Activated T-cell treated with anti-CD3 and anti-CD28 coated beads, Interleukin-2, amount 50 U/mL, for 1 hour (primary cell): Measurements from ENCODE around the gene ODAM.
"Not testable (repeated sequence)": the region's sequence is repeated elsewhere in the genome, so short reads cannot be mapped to it uniquely, and the experiment has no call there.

ENCODE experiments used
- DNase-seq: peaks from one replicate; pipeline ENCODE4 v3.0.0-alpha.2; 2020

The ODAM gene, protein sequence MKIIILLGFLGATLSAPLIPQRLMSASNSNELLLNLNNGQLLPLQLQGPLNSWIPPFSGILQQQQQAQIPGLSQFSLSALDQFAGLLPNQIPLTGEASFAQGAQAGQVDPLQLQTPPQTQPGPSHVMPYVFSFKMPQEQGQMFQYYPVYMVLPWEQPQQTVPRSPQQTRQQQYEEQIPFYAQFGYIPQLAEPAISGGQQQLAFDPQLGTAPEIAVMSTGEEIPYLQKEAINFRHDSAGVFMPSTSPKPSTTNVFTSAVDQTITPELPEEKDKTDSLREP

DNA sequence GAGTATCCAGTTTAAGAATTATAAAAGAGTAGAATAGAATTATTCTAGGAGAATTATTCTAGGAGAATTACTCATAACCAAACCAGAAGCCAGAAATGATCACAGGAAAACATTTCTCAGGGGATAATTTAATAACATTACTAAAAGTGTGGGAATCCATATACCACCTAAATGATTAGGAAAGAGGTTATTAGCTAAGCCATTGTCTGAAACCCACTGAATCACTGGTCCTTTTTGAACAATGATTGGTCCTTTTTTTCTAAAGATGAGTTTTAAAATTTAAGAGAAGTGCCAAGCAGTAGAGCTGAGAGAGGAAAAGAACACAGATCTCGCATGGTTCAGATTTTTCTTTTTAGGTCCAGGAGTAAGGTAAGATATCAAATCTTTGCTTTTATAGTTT lies at the start of gene ODAM:
Gene ODAM, plus strand, starts transcription at position 301 of the 400 bp plus-strand sequence. CDS start 819 bp downstream, outside the sequence.
- no peak for DNase-seq

DNA sequence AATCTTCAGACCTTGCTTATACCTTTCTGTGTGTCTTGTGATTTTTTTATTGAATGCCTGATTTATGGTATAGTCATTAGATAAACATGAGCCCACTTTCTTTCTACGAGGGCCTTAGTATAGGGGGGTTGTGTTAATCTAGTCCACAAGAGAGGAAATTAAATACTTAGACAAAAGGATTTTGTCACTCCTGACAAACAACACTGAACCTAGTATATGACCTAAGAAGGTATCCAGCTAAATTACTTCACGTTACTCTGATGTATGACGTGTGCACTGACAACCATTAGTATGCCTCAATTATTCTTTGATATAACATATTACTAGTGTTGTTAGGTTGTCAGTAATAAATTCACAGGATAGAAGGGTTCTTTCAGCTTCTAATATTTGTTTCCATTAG lies 44.3 kb upstream of the ODAM start:
- no peak for DNase-seq

DNA sequence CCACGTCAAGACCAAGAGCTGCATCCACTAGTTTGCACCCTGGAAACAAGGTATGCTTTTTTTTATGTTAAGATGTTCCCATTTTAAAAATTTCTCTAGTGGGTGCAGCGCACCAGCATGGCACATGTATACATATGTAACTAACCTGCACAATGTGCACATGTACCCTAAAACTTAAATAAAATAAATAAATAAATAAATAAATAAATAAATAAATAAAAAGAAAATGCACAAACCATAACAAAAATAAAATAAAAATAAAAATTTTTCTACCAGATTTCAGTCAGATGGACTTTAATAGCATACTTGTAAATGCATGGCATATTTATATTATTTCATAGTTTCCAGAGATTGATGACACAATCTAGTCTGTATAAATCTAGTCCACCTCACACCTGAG lies 43.4 kb upstream of the ODAM start:
- DNase-seq: no peak

DNA sequence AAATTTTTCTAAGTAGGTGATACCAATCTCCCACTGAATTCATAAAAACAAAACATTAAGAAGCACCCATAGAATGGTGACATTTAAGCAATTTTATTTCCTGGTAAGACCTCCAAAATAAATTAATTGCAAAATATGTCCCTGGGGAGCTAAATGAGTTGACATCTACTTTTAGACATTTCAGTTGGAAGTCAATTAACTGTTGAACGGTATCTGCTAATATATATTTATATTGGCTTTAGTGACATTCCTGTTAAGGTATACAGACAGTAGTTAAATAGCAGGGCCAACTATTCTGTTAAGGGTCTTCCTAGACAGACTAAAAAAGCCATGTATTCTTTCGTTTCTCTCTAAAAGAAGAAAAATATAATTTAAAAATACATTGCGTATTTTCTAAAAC lies 41.6 kb upstream of the ODAM start, which contains the start of gene PRR27:
Gene PRR27, plus strand, starts transcription at position 301 of the 400 bp plus-strand sequence. CDS start 139 bp downstream, outside the sequence.
- no peak for DNase-seq

DNA sequence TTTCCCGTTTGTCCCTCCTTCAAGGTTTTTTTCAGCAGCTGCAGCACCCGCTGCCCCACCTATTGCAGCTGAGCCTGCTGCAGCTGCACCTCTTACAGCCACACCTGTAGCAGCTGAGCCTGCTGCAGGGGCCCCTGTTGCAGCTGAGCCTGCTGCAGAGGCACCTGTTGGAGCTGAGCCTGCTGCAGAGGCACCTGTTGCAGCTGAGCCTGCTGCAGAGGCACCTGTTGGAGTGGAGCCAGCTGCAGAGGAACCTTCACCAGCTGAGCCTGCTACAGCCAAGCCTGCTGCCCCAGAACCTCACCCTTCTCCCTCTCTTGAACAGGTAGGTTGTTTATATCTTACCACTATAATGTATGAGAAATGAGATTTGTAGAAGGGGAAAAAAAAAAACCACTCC lies 36.9 kb upstream of the ODAM start:
- DNase-seq: no peak

DNA sequence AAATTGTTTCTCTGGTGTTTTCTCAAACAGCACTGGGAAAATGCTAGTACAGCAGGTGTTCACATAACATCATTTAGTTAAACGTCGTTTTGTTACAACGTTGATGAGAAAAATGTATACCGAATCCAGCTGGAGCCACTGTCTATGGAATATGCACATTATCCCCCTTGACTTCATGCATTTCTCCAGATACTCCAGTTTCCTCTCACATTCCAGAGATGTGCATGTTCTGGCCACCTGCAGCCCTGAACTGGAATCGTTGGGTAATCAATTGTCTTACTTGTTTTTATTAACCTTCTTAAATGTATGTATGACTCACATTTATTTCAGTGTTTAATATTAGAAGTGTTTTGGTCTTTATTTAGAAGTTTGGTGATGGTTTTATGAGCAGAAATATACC lies 18.4 kb upstream of the ODAM start:
- DNase-seq: no peak

DNA sequence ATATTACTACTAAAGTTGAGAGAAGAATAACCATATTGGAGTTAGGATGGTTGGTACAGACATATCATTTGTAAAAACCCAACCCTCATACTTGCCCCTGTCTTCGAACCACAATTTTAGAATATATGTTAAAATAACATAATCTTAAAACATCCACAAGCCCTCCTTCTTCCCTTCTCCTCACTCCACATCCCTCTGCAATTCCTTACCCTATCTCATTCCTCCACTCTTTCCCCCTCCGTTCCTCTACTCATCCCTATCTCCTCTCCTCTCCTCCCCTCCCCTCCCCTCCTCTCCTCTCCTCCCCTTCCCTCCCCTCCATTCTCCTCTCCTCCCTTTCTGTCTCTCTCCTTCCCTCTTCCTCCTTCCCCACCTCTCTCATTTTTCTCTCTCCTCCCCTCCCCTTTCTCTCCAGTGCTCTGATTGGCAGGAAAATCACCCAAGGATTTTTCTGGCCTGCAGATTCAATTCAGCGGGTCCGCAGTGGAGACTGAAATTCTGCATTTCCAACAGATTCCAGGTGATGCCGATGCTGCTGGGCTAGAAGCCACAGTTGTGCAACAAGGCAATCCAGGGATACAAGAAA lies 17.4 kb upstream of the ODAM start:
- no peak for DNase-seq

DNA sequence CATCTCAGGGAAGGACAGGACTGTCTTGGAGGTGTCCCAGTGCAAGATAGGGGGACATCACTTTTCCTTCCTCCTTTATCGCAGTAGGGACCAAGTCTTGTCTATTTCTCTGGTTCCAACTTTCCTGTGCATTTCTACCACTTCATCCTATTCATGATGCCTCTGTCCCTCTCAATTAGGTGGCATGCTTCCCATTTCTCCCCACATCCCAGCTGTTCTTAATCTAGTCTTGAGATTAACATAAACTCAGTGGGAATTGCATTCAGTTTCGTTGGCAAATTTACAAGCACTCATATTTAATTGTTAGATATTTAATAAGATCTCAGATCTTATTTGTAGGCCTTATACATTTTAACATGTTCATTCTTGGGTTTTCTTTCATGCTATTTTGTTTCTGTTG lies 15.7 kb upstream of the ODAM start:
- DNase-seq: no peak

DNA sequence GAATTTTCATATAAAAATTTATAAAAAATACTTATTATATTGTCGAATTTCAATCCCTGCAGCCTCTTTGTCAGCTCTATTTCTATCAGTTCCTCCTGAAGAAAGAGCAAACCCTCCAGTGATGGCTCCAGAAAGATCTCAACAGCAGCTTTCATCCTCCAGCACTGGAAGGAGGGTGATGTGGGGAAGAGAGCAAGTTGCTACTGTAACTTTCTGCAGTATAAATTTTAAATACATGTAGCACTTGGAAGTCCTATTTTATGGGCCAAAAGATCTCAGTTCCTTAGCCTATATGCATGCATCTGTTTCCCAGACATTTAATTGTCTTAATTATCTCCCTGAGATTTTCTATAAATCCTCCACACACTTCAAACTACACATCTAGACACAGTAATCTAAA lies 13.7 kb upstream of the ODAM start:
- DNase-seq: no peak

DNA sequence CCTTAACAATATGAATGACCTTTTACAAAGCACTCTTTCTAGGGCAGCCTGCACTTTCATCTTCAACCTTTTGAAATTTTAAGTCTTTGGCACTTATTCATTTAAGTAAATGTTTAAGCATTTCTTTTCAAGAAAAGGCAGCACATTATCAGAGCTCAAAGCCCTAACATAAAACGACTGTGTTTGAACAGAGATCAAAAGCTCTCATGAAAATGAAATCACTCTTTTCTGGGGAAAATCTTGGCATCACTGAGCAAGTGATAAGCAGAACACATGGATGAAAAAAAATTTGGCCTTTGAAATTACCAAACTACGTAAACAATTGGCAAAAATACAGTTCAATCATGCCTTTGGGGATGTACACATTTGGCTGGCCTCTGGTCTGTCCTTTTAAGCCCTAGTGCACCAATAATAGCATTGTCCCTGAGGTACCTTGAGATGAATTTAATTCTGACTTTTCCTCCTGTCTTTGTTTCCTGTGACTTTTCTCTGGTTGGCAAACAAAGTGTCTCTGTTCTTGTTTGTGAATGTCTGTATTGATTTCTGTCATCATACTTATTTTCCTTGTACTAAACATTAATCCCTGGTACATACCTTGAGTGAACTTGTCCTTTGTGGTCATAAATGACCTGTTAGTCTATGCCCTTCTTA lies 12.9 kb upstream of the ODAM start:
- no peak for DNase-seq

DNA sequence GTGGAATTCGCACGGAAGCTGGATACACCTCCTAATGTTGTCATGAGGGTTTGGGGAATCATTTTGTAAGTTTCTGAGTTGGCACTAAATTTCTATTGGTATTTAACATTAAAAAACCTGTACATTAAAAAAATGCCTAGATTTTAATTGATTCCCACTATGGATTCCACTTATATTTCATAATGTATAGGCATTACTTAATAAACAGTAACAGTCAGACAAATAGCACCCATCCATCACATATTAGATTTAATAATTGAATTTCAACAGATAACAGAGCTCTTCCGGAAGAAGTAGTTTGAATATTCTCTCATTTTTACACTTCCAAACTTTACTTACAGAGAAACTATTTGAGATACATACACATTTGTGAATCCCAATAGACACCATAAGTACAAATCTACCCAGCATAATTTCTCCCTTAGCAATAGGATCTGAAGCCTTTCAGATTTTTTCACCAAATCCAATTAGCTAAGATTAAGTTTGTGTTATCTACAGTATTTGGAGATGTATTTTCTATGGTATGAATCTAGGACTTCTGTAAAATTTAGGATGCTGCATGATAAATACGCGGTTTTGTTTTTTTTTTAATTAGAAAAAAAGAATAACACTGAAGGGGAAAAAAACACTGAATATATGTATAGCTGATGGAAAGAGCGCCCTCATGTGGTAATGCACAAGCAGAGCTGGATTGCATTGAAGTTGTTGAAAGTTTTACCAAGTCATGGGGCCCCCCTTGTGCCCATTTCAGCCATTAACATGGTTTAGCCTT lies 12.2 kb upstream of the ODAM start:
- DNase-seq: no peak

DNA sequence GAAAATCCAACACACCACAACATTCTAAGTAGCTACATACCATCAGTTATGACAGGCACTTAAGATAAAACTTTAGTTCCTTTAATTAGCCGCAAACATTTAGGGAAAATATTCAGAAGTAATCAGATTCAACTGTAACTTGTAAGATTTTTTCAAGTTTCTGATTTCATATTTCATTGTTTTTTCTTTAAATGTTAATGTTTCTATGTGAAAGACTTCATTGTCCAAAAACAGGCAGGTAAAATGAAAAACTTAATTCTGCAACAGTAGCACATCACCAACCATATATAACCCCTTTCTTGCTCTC lies 11.6 kb upstream of the ODAM start:
- no peak for DNase-seq

DNA sequence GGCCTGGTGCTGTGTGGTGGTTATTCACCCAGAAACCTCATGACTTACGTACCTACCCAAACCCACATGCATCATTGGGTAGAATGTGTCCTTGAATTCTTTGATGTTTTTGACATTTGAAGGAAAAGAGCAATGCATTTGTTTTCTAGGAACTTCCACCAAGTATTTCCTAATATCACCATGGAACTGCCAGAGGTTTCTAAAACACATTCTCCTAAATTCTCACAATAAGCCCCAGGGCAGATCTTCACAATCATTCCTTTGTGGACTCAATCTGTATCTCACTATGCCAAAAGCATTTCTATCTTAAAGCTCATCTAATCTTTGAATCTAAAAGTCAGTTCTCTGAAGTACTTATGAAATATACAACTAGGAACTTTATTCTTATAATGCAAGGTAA lies 8.3 kb upstream of the ODAM start:
- no peak for DNase-seq

DNA sequence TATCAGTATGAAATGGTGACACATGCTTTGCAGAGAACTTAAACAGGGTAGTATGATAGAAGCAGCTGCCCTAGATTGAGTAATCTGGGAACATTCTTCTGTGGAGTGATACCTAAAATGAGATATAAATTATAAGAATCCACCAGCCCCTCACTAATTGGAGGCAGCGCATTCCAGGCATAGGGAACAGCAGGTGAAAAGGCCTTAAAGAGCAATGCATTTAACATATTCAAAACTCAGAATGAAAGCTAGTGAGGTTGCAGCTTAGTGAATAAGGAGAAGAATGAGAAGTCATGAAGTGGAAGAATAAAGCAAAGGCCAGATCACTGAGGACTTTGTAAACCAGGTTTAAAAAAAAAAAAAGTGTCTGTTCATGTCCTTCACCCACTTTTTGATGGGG lies 4.9 kb upstream of the ODAM start:
- DNase-seq: no peak

DNA sequence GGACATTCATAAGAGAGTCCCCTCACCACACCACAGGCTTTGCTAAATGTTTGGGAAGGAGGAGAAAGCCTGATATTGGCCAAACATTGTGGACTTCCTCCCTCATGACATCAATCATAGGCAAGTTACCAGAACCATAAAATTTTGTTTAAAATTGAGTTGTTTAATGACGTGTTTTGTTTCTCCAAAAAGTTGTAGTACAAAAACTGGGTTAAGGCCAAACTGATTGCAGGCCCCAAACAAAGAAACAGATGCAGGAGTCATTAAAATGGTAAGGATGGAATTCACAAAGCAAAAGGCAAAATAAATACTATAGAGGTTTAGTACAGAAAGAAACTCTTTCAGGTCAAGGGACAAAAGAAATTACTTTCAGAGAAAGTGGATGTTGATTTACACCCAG lies 3.9 kb upstream of the ODAM start:
- DNase-seq: no peak

DNA sequence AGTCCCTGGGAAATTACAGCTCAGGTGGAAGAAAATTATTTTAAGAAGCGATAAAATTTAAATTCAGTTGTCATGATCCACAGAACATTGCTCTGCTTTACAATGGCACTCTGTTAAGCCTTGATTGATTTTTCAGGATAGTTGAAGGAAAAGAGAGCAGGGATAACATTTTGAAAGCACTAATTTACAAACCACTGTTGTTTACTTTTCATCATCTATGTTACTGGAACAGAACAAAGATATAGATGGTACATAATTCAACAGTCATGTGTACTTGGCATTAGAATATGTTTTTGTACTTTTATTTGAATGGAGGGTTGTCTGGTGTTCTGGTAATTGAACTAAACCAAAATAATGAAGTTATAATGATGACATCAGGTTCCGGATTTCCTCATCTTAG lies 2.6 kb upstream of the ODAM start:
- no peak for DNase-seq

DNA sequence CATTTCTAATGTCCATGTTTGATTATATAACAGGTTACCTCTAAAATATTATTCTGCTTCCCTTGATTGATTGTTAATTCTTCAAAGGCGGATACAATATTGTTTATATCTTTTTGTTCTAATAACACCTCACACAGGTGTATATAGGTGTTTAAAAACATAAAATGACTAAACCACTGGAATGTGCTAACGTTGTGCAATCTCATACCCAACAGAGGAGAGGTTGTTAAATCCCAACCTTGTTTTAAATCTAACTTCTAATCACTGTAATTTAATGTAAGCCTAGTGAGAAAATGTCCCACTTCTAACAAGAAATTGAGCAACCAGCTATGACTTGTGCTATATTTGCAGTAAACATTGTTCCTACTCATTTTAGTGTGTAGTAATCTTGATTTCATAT lies 1.3 kb downstream of the ODAM start:
- no peak for DNase-seq

DNA sequence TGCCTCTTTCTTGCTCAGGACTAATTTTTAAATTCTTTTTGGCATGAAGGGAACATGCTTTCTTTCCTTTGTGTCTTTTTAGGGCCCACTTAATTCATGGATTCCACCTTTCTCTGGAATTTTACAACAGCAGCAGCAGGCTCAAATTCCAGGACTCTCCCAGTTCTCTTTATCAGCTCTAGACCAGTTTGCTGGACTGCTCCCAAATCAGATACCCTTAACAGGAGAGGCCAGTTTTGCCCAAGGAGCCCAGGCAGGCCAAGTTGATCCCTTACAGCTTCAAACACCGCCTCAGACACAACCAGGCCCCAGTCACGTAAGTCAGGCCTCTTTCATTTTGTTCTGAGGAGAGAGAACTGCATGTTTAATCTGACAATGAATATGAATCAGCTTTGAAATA lies 2.3 kb downstream of the ODAM start:
- DNase-seq: no peak

DNA sequence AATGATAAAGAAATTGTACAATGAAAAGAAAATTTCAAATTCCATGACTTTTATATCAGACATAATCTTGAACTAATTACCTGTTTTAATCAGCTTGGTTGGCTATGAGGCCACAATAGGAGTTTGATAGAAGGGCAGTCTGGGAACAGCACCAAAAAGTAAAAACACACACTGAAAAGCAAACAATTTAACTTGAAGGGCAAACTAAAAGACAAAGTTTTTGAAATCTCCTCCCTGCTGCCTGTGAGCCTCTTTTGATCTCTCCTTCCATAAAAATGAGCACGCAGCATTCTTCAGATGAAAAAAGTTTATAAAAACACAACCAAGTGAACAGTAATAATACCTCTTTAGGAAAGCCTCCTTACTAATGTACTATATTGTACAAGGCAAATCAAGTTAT lies 8.1 kb downstream of the ODAM start:
- DNase-seq: no peak

DNA sequence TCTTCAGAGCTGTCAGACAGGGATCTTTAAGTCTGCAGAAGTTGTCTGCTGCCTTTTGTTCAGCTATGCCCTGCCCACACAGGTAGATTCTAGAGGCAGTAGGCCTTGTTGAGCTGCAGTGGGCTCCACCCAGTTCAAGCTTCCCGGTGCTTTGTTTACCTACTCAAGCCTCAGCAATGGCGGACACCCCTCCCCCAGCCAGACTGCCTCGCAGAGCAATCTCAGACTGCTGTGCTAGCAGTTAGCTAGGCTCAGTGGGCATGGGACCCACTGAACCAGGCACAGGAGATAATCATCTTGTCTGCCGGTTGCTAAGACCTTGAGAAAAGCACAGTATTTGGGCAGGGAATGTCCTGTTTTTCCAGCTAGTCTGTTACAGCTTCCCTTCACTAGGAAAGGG lies 17.2 kb downstream of the ODAM start:
- not testable (repeated sequence) for DNase-seq

DNA sequence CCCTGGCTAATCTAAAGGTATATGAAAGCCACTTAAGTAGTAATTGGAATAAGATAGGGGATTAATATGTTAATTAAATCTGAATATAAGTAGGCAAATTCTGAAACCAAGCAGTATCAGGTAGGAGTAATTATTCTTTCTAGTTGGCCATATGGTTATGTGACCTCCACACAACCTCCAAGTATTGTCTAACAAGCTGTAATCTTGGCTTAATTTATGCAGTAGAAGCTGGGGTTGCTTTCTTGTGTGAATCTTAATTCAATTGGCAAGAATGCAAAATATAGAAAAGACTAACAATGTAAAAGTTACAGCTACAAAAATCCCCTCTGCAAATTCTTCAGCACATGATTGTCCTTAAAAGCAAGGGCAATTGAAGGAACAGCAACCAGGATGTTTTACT lies 20.6 kb downstream of the ODAM start:
- DNase-seq: not testable (repeated sequence)

DNA sequence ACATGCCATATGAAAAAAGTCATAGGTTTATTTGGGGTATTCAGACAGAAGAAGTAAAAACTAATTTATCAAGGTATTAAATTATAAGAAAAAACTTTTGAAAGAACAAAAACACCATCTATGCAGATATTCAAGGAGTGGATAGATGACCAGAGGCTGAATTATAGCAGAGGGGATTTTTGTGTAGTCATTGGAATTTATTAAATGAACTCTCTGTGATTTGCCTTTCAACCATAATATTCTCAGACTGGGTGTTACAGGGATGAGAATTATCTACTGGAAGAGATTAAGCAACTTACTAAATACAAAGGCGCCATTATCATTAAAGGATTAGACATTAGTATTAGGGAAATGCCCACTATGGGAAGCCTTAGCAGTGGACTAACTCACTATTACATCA lies 21.0 kb downstream of the ODAM start:
- not testable (repeated sequence) for DNase-seq

DNA sequence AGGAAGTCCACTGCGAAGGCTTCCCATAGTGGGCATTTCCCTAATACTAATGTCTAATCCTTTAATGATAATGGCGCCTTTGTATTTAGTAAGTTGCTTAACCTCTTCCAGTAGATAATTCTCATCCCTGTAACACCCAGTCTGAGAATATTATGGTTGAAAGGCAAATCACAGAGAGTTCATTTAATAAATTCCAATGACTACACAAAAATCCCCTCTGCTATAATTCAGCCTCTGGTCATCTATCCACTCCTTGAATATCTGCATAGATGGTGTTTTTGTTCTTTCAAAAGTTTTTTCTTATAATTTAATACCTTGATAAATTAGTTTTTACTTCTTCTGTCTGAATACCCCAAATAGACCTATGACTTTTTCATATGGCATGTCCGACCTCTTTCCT lies 25.9 kb downstream of the ODAM start:
- not testable (repeated sequence) for DNase-seq

DNA sequence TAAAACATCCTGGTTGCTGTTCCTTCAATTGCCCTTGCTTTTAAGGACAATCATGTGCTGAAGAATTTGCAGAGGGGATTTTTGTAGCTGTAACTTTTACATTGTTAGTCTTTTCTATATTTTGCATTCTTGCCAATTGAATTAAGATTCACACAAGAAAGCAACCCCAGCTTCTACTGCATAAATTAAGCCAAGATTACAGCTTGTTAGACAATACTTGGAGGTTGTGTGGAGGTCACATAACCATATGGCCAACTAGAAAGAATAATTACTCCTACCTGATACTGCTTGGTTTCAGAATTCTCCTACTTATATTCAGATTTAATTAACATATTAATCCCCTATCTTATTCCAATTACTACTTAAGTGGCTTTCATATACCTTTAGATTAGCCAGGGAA lies 26.3 kb downstream of the ODAM start:
- DNase-seq: not testable (repeated sequence)
